Spleen (tissue), 7 donors: Measurements from ENCODE around the gene NPY4R.
"Not testable (repeated sequence)": the region's sequence is repeated elsewhere in the genome, so short reads cannot be mapped to it uniquely, and the experiment has no call there.

ENCODE experiments used
- CTCF ChIP-seq, 11 experiments: fragments of 200-600 bp in 7 of 11; fragments of 450-650 bp in 4 of 11; sonication (generic) in 4 of 11; IDR thresholded peaks in 8 of 11; conservative IDR thresholded peaks in 3 of 11; 1 replicate in 7 of 11; 2 replicates in 4 of 11; pipeline versions ENCODE4 v1.4.0 to v1.8.0; 2016 to 2021; ENCODE audit warnings: antibody characterized with exemption in 11 of 11, inconsistent platforms in 4 of 11, mild to moderate bottlenecking in 1 of 11
- POLR2A ChIP-seq, 3 donors: fragments of 450-650 bp; IDR thresholded peaks; one replicate each; pipeline ENCODE4 v1.5.1; 2017; ENCODE audit warnings: antibody characterized with exemption in 3 of 3, mild to moderate bottlenecking in 1 of 3
- donor health status: DM: no; HTN: no; CAD: no; lungs with moderate emphysema.
- donor health status: DM: no; HTN: no; CAD: no.
- donor health status: DM: no; HTN: no; CAD: no.

DNA sequence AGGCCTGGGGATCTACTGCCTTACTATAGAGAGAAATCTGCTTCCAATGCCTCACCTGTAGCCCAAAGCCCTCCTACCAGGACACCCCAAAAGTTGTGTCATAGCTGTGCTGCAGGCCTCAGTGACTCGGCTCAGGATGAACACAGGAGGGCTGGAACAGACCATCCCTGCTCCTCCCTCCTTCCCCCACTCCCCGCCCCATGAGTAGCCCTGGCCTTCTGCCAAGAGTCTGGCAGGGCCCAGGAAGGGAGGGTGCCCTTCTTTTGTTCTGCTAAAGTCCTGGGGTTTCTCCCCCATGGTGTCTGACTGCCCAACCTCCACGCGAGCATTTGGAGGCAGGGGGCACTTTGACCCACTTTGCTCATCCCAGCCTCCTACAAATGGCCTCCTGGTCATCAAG is 24.8 kb downstream of the NPY4R start:
- not testable (repeated sequence) for TF ChIP-seq CTCF (IDR thresholded peaks at IDR 0.05 in 8 of 11, conservative IDR thresholded peaks at IDR 0.05 in 3 of 11); POLR2A (IDR thresholded peaks at IDR 0.05)
